Heart left ventricle (tissue), 16 donors: ENCODE data around the gene BACH2. TPM values are rescaled to one million over a fixed set of nuclear protein-coding genes. Genes with fewer than 3 reads are reported as not detected.

ENCODE experiments used
- ATAC-seq, 4 donors: fragments of 200-7000 bp; cut with Tn5 transposase; one replicate each; pipeline ENCODE4 v1.9.1; 2020 to 2022; ENCODE audit warnings: moderate library complexity in 4 of 4, mild to moderate bottlenecking in 3 of 4, moderate number of reproducible peaks in 1 of 4
- DNase-seq, 5 donors: peaks; one replicate each; pipeline ENCODE4 v3.0.0-alpha.2; 2020
- H3K27ac ChIP-seq, 12 donors: fragments of 200-600 bp; sonication (generic) in 4 of 12; one replicate each; pipeline versions ENCODE4 v1.5.0 to v1.8.0; 2016 to 2022; ENCODE audit warnings: mild to moderate bottlenecking in 2 of 12
- H3K27me3 ChIP-seq, 9 donors: fragments of 200-600 bp; sonication (generic) in 2 of 9; one replicate each; pipeline versions ENCODE4 v1.5.1 to v1.8.0; 2016 to 2022; ENCODE audit warnings: mild to moderate bottlenecking in 3 of 9
- H3K36me3 ChIP-seq, 9 donors: fragments of 200-600 bp; sonication (generic) in 2 of 9; one replicate each; pipeline versions ENCODE4 v1.5.0 to v1.8.0; 2018 to 2022; ENCODE audit warnings: mild to moderate bottlenecking in 2 of 9
- H3K4me1 ChIP-seq, 12 donors: fragments of 200-600 bp; sonication (generic) in 4 of 12; one replicate each; pipeline versions ENCODE4 v1.5.0 to v1.8.0; 2016 to 2022; ENCODE audit warnings: mild to moderate bottlenecking in 3 of 12
- H3K4me3 ChIP-seq, 12 donors: fragments of 200-600 bp; sonication (generic) in 4 of 12; one replicate each; pipeline versions ENCODE4 v1.5.0 to v1.8.0; 2017 to 2022; ENCODE audit warnings: mild to moderate bottlenecking in 9 of 12, moderate library complexity in 4 of 12
- H3K9me3 ChIP-seq, 12 donors: fragments of 200-600 bp; sonication (generic) in 4 of 12; one replicate each; pipeline versions ENCODE4 v1.5.0 to v1.8.0; 2016 to 2022; ENCODE audit warnings: mild to moderate bottlenecking in 1 of 12
- CTCF ChIP-seq, 12 donors: fragments of 200-600 bp; sonication (generic) in 4 of 12; IDR thresholded peaks; one replicate each; pipeline versions ENCODE4 v1.5.0 to v1.8.0; 2018 to 2022; ENCODE audit warnings: antibody characterized with exemption in 12 of 12, mild to moderate bottlenecking in 5 of 12
- POLR2A ChIP-seq, 2 donors: fragments of 450-650 bp; IDR thresholded peaks; one replicate each; pipeline ENCODE4 v1.6.1; 2017; ENCODE audit warnings: antibody characterized with exemption in 2 of 2, mild to moderate bottlenecking in 2 of 2, moderate library complexity in 2 of 2
- WGBS, 4 donors: extraction: QIAGEN DNeasy Blood & Tissue Kit in 2 of 4; methylation state at CpG; one replicate each; pipeline versions ENCODE4 v1.1.5 to v1.1.7; 2013 to 2018; 5-methylcytosine and 5-hydroxymethylcytosine counted together
- intact Hi-C, 10 donors: fragments of 100-400 bp; cut with DNase I; formaldehyde crosslinking; loops; one replicate each; pipeline versions ENCODE4 v1.11.1 to v1.14.2; 2022
- polyA plus RNA-seq, 2 donors: library from polyadenylated mRNA; stranded (reverse); fragments of 200-250 nt; gene quantifications; one replicate each; pipeline ENCODE4 v1.2.3, GENCODE V29; 2013
- total RNA-seq, 9 donors: library from RNA; depleted of rRNA in 2 of 9; stranded (reverse); fragments of >200 nt in 2 of 9; fragmentation: NEBNext Ultra II Directional in 3 of 9; extraction: Animal tissue kit (Norgen Biotek cat#: 25700) in 3 of 9; gene quantifications; one replicate each; pipeline versions ENCODE4 v1.1.0 to v1.2.4, GENCODE V29; 2016 to 2023
- donor health status: ischemic (EF 13 %, LVEDD 7.1; RV severe dilation, severe dysfunction).
- donor health status: healthy with polysubstance abuse.
- donor health status: DM: no; HTN: yes; CAD: no.
- donor health status: DM: no; HTN: no; CAD: no.
- donor health status: ischemic (EF 25% LVEDD 6.9; RV normal size, moderate dysfunction).
- donor health status: ischemic (EF 25% LVEDD 5.7; RV mildly dilated, moderate dysfunction).
- donor health status: healthy.
- donor health status: DM: yes; HTN: yes; CAD: no.
- donor health status: ischemic (EF 35%, LVEDD 5.7; RV mildly dilated, moderate dysfunction).
- donor health status: nonischemic (EF 11% LVEDD 7.7; RV severe dilation, severe dysfunction).
- donor health status: DM: yes; HTN: yes; CAD: no.
- donor health status: PGD.
- donor health status: ischemic (EF 29% LVEDD 5.4; RV normal size, mild dysfunction).
- donor health status: nonischemic (EF 23%, LVEDD 6.1; RV moderate dilation, normal function).

The BACH2 gene
- total and polyA plus RNA-seq, 11 donors = 0.23 to 8.4 (median 1.5) TPM

GRCh38 chr6:90278129-90278528 is 18.5 kb downstream of the BACH2 start:
- DNase-seq (no peak), ATAC-seq (no peak)
- H3K27me3 ChIP-seq = no peaks in the 10 kb centered on the region
- H3K36me3 ChIP-seq = no peaks in the 10 kb centered on the region
- H3K4me3 ChIP-seq = no peak overlapping the region
- H3K4me1 ChIP-seq = peaks cover 0 to 13% (median 0%) of the 10 kb centered on the region in 12 donors
- 87 to 91% (median 88%) methylated on average over 4 of the region's 4 CpGs for WGBS, 4 donors
- intact Hi-C loops = no loop called here
- H3K9me3 ChIP-seq = no peaks in the 10 kb centered on the region
- H3K27ac ChIP-seq = no peak overlapping the region
- TF ChIP-seq CTCF (IDR thresholded peaks at IDR 0.05) = no peak
- no peak for TF ChIP-seq POLR2A (IDR thresholded peaks at IDR 0.05)

GRCh38 chr6:90277302-90278011 is 19.2 kb downstream of the BACH2 start:
- no peaks in the 10 kb centered on the region for H3K9me3 ChIP-seq
- peaks cover 0 to 13% (median 0%) of the 10 kb centered on the region in 12 donors for H3K4me1 ChIP-seq
- no peak overlapping the region for H3K27ac ChIP-seq
- intact Hi-C loops = no loop called here
- no peak for ATAC-seq
- TF ChIP-seq POLR2A (IDR thresholded peaks at IDR 0.05) (no peak), CTCF (IDR thresholded peaks at IDR 0.05) (no peak)
- H3K4me3 ChIP-seq = no peak overlapping the region
- 59 to 68% (median 62%) methylated on average over 6 of the region's 6 CpGs for WGBS, 4 donors
- DNase-seq = no peak
- H3K27me3 ChIP-seq = no peaks in the 10 kb centered on the region
- H3K36me3 ChIP-seq = no peaks in the 10 kb centered on the region

DNA sequence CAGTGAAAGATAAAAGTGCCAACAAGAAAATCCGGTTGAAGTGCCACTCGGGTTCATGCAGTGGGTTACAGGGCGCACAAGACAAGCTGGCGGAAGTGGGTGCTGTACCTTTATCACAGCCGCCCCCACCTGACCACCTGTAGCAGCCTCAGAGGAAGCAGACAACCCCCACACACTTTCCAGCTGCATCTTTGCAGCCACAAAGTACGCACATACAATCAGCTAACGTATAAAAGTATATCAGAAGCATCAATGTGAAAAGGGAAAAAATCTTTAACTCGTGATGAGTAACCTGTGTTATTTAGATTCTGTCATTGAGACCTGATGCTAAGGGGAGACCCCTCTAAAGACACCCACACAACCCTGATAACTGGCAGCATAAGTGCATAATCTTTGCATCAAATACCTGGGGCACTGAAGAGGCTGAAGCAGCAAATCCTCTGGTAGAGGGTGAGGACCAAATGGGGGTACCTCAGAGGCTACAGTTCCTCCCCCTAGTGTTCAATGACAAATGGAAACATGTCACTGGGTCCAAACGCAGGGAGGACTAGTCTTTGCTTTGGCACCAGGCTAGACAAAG is 22.1 kb downstream of the BACH2 start:
- peaks cover 0 to 18% (median 0%) of the 10 kb centered on the region in 12 donors for H3K9me3 ChIP-seq
- 74 to 89% (median 84%) methylated on average over 9 of the region's 9 CpGs for WGBS, 4 donors
- intact Hi-C loops = no loop called here
- DNase-seq (no peak), ATAC-seq (no peak)
- peak overlapping the region in 1 of 12 donors; percentile 62 for H3K27ac ChIP-seq
- TF ChIP-seq CTCF (IDR thresholded peaks at IDR 0.05) (peak in 1 of 12 donors; percentile 2), POLR2A (IDR thresholded peaks at IDR 0.05) (no peak)
- H3K36me3 ChIP-seq = no peaks in the 10 kb centered on the region
- no peak overlapping the region for H3K4me3 ChIP-seq
- H3K4me1 ChIP-seq = peaks cover 0 to 13% (median 0%) of the 10 kb centered on the region in 12 donors
- no peaks in the 10 kb centered on the region for H3K27me3 ChIP-seq

- no peak for ATAC-seq
- intact Hi-C loops = no loop called here
- H3K4me3 ChIP-seq = no peak overlapping the region
- no peak for DNase-seq
- peaks cover 0 to 13% (median 0%) of the 10 kb centered on the region in 12 donors for H3K4me1 ChIP-seq
- peaks cover 0 to 18% (median 0%) of the 10 kb centered on the region in 12 donors for H3K9me3 ChIP-seq
- no peak for TF ChIP-seq POLR2A (IDR thresholded peaks at IDR 0.05)
- TF ChIP-seq CTCF (IDR thresholded peaks at IDR 0.05) = no peak
- H3K27ac ChIP-seq = no peak overlapping the region
- H3K36me3 ChIP-seq = no peaks in the 10 kb centered on the region
- WGBS, 4 donors = 87 to 89% (median 88%) methylated on average over 5 of the region's 5 CpGs
- no peaks in the 10 kb centered on the region for H3K27me3 ChIP-seq
Measured at GRCh38 chr6:90273863-90274262, 22.8 kb downstream of the BACH2 start.
